Activated T-cell treated with anti-CD3 and anti-CD28 coated beads, Interleukin-2, amount 50 U/mL, for 72 hours (primary cell): Measurements from ENCODE around the gene MTHFD1L. TPM values are rescaled to one million over a fixed set of nuclear protein-coding genes. Genes with fewer than 3 reads are reported as not detected.
"Not testable (repeated sequence)": the region's sequence is repeated elsewhere in the genome, so short reads cannot be mapped to it uniquely, and the experiment has no call there.

Experiments used
- ATAC-seq, 2 donors: fragments of 150-1000 bp; cut with Tn5 transposase; replicated peaks in 1 of 2; 2 replicates each; pipeline ENCODE4 v1.10.0; 2021; ENCODE audit warnings: moderate library complexity in 2 of 2, mild to moderate bottlenecking in 1 of 2
- DNase-seq, 2 donors: peaks; one replicate each; pipeline ENCODE4 v3.0.0; 2021 to 2022; ENCODE audit warnings: mixed read lengths in 1 of 2
- H3K27ac Mint-ChIP-seq: one replicate; pipeline ENCODE4 v1.8.0; 2022; ENCODE audit warnings: mild to moderate bottlenecking, moderate library complexity, mixed read lengths
- H3K27me3 Mint-ChIP-seq: one replicate; pipeline ENCODE4 v1.8.0; 2022; ENCODE audit warnings: low read depth, mixed read lengths
- H3K36me3 Mint-ChIP-seq, 2 donors: one replicate each; pipeline ENCODE4 v1.8.0; 2022; ENCODE audit warnings: mixed read lengths in 2 of 2, mild to moderate bottlenecking in 1 of 2; ENCODE audit not compliant: insufficient read depth in 2 of 2
- H3K4me1 Mint-ChIP-seq: one replicate; pipeline ENCODE4 v1.8.0; 2022; ENCODE audit warnings: low read depth, mixed read lengths
- H3K4me3 Mint-ChIP-seq, 2 donors: one replicate each; pipeline ENCODE4 v1.8.0; 2022; ENCODE audit warnings: mild to moderate bottlenecking in 2 of 2, mixed read lengths in 2 of 2, moderate library complexity in 2 of 2
- H3K9me3 Mint-ChIP-seq, 2 donors: one replicate each; pipeline ENCODE4 v1.8.0; 2022; ENCODE audit warnings: mixed read lengths in 2 of 2
- total RNA-seq, 2 donors: library from RNA; stranded (reverse); gene quantifications; one replicate each; pipeline ENCODE4 v1.2.3, GENCODE V29; 2022

The MTHFD1L gene
- total RNA-seq, 2 donors from 2014 or later = 138 to 155 TPM

GRCh38 chr6:151042911-151043330 is 177.4 kb downstream of the MTHFD1L start:
- peaks cover 29 to 43% of the 10 kb centered on the region in 2 donors for H3K36me3 Mint-ChIP-seq

GRCh38 chr6:151043944-151044343 is 178.4 kb downstream of the MTHFD1L start:
- DNase-seq = no peak
- H3K27me3 Mint-ChIP-seq = no peaks in the 10 kb centered on the region
- no peak overlapping the region for H3K27ac Mint-ChIP-seq
- peaks cover 2 to 4% of the 10 kb centered on the region in 2 donors for H3K9me3 Mint-ChIP-seq
- no peaks in the 10 kb centered on the region for H3K4me1 Mint-ChIP-seq
- peaks cover 23 to 43% of the 10 kb centered on the region in 2 donors for H3K36me3 Mint-ChIP-seq
- no peak overlapping the region for H3K4me3 Mint-ChIP-seq
- ATAC-seq = no peak

More at GRCh38 chr6:151042911-151043330, 177.4 kb downstream of the MTHFD1L start:
- not testable (repeated sequence) for H3K9me3 Mint-ChIP-seq, DNase-seq, H3K27ac Mint-ChIP-seq, ATAC-seq, H3K4me3 Mint-ChIP-seq, H3K4me1 Mint-ChIP-seq, H3K27me3 Mint-ChIP-seq

GRCh38 chr6:151044465-151045441 is 179.3 kb downstream of the MTHFD1L start:
- Mint-ChIP-seq H3K4me3 (no peak overlapping the region), H3K27ac (no peak overlapping the region), H3K36me3 (peaks cover 21 to 42% of the 10 kb centered on the region in 2 donors), H3K27me3 (no peaks in the 10 kb centered on the region), H3K4me1 (no peaks in the 10 kb centered on the region), H3K9me3 (peaks cover 2 to 4% of the 10 kb centered on the region in 2 donors)
- ATAC-seq (no peak), DNase-seq (no peak)

- H3K4me1 Mint-ChIP-seq, ATAC-seq: not testable (repeated sequence)
Observed at GRCh38 chr6:151045511-151046222, 180.2 kb downstream of the MTHFD1L start.

GRCh38 chr6:151051164-151051563 is 185.7 kb downstream of the MTHFD1L start:
- Mint-ChIP-seq H3K4me3 (no peak overlapping the region), H3K27ac (no peak overlapping the region), H3K4me1 (peaks cover 7% of the 10 kb centered on the region), H3K9me3 (peaks cover 2 to 4% of the 10 kb centered on the region in 2 donors), H3K36me3 (peaks cover 22 to 36% of the 10 kb centered on the region in 2 donors), H3K27me3 (no peaks in the 10 kb centered on the region)
- no peak for ATAC-seq
- no peak for DNase-seq

More at GRCh38 chr6:151045511-151046222, 180.2 kb downstream of the MTHFD1L start:
- H3K36me3 Mint-ChIP-seq = peaks cover 23 to 42% of the 10 kb centered on the region in 2 donors
- DNase-seq, H3K4me3 Mint-ChIP-seq, H3K27me3 Mint-ChIP-seq, H3K9me3 Mint-ChIP-seq, H3K27ac Mint-ChIP-seq: not testable (repeated sequence)

GRCh38 chr6:151052021-151052646 is 186.6 kb downstream of the MTHFD1L start:
- peaks cover 20 to 30% of the 10 kb centered on the region in 2 donors for H3K36me3 Mint-ChIP-seq
- peaks cover 7% of the 10 kb centered on the region for H3K4me1 Mint-ChIP-seq
- no peaks in the 10 kb centered on the region for H3K27me3 Mint-ChIP-seq
- no peak overlapping the region for H3K27ac Mint-ChIP-seq
- H3K4me3 Mint-ChIP-seq = no peak overlapping the region
- ATAC-seq (no peak), DNase-seq (no peak)
- peaks cover 2 to 4% of the 10 kb centered on the region in 2 donors for H3K9me3 Mint-ChIP-seq

GRCh38 chr6:151054306-151054705 is 188.8 kb downstream of the MTHFD1L start:
- no peak for ATAC-seq
- Mint-ChIP-seq H3K27ac (peak overlapping the region; percentile 44), H3K4me1 (peaks cover 7% of the 10 kb centered on the region), H3K36me3 (peaks cover 11 to 18% of the 10 kb centered on the region in 2 donors), H3K27me3 (no peaks in the 10 kb centered on the region), H3K4me3 (no peak overlapping the region), H3K9me3 (no peaks in the 10 kb centered on the region)
- no peak for DNase-seq

GRCh38 chr6:151056230-151056907 is 190.9 kb downstream of the MTHFD1L start:
- Mint-ChIP-seq H3K27me3 (no peaks in the 10 kb centered on the region), H3K4me3 (no peak overlapping the region), H3K4me1 (no peaks in the 10 kb centered on the region), H3K9me3 (no peaks in the 10 kb centered on the region), H3K36me3 (peaks cover 7 to 14% of the 10 kb centered on the region in 2 donors), H3K27ac (no peak overlapping the region)
- no peak for DNase-seq
- no peak for ATAC-seq

GRCh38 chr6:151057061-151057460 is 191.6 kb downstream of the MTHFD1L start:
- no peak overlapping the region for H3K27ac Mint-ChIP-seq
- no peak overlapping the region for H3K4me3 Mint-ChIP-seq
- no peak for DNase-seq
- no peaks in the 10 kb centered on the region for H3K9me3 Mint-ChIP-seq
- no peaks in the 10 kb centered on the region for H3K27me3 Mint-ChIP-seq
- no peak for ATAC-seq
- no peaks in the 10 kb centered on the region for H3K4me1 Mint-ChIP-seq
- H3K36me3 Mint-ChIP-seq = peaks cover 2 to 9% of the 10 kb centered on the region in 2 donors

- DNase-seq (no peak), ATAC-seq (no peak)
- Mint-ChIP-seq H3K27me3 (no peaks in the 10 kb centered on the region), H3K27ac (no peak overlapping the region), H3K4me1 (no peaks in the 10 kb centered on the region), H3K4me3 (no peak overlapping the region), H3K9me3 (no peaks in the 10 kb centered on the region), H3K36me3 (peaks cover 0 to 9% of the 10 kb centered on the region in 2 donors)
Observed at GRCh38 chr6:151058021-151058733, 192.7 kb downstream of the MTHFD1L start.

GRCh38 chr6:151059612-151060095 is 194.2 kb downstream of the MTHFD1L start:
- Mint-ChIP-seq H3K36me3 (peaks cover 0 to 15% of the 10 kb centered on the region in 2 donors), H3K27me3 (no peaks in the 10 kb centered on the region), H3K9me3 (no peaks in the 10 kb centered on the region), H3K27ac (no peak overlapping the region), H3K4me3 (no peak overlapping the region), H3K4me1 (no peaks in the 10 kb centered on the region)
- no peak for ATAC-seq
- no peak for DNase-seq
